WTC11 (cell line): Measurements from ENCODE around the gene OR10R2. TPM values are rescaled to one million over a fixed set of nuclear protein-coding genes. Genes with fewer than 3 reads are reported as not detected.

Experiments
- ATAC-seq: fragments of 200-7000 bp; cut with Tn5 transposase; 2 replicates; pipeline ENCODE4 v1.10.0; 2021; ENCODE audit warnings: mild to moderate bottlenecking, moderate library complexity
- CTCF ChIA-PET: fragments of 300-600 bp; sonication (Branson Sonifier 250); formaldehyde crosslinking; loops from one replicate; lab custom pipeline; 2021; ENCODE audit warnings: antibody characterized with exemption; lab: Charles Lee
- POLR2A ChIA-PET: fragments of 350-600 bp; sonication (Branson Sonifier 250); formaldehyde crosslinking; loops from one replicate; lab custom pipeline; 2021; ENCODE audit warnings: antibody characterized with exemption; lab: Charles Lee
- DNase-seq: peaks from one replicate; pipeline ENCODE4 v3.0.0; 2021; ENCODE audit warnings: low spot score
- H3K27ac Mint-ChIP-seq: 2 replicates; pipeline ENCODE4 v1.8.0; 2021; ENCODE audit warnings: mixed read lengths
- H3K27me3 Mint-ChIP-seq: 2 replicates; pipeline ENCODE4 v1.8.0; 2021; ENCODE audit warnings: low read depth, mild to moderate bottlenecking, moderate library complexity, mixed read lengths
- H3K36me3 Mint-ChIP-seq: 2 replicates; pipeline ENCODE4 v1.8.0; 2021; ENCODE audit warnings: mixed read lengths
- H3K4me1 Mint-ChIP-seq: 2 replicates; pipeline ENCODE4 v1.8.0; 2022; ENCODE audit warnings: mixed read lengths
- H3K4me3 Mint-ChIP-seq: 2 replicates; pipeline ENCODE4 v1.8.0; 2021; ENCODE audit warnings: mild to moderate bottlenecking, moderate library complexity, mixed read lengths
- H3K9me3 Mint-ChIP-seq: 2 replicates; pipeline ENCODE4 v1.8.0; 2021; ENCODE audit warnings: mixed read lengths
- ATF1 ChIP-seq: sonication (generic); formaldehyde crosslinking; IDR thresholded peaks from 2 replicates; pipeline ENCODE4 v1.8.1; 2023; ENCODE audit warnings: mild to moderate bottlenecking, moderate library complexity, missing genetic modification reagents
- CREB1 ChIP-seq: sonication (generic); formaldehyde crosslinking; IDR thresholded peaks from 2 replicates; pipeline ENCODE4 v1.8.0; 2023; ENCODE audit warnings: mild to moderate bottlenecking, missing genetic modification reagents
- CREM ChIP-seq: sonication (generic); formaldehyde crosslinking; IDR thresholded peaks from 2 replicates; pipeline ENCODE4 v1.8.1; 2022; ENCODE audit warnings: mild to moderate bottlenecking, missing genetic modification reagents, moderate library complexity
- E2F1 ChIP-seq: sonication (generic); formaldehyde crosslinking; IDR thresholded peaks from 2 replicates; pipeline ENCODE4 v1.8.0; 2022; ENCODE audit warnings: mild to moderate bottlenecking, missing genetic modification reagents
- ETV6 ChIP-seq: sonication (generic); formaldehyde crosslinking; IDR thresholded peaks from 2 replicates; pipeline ENCODE4 v1.8.1; 2022; ENCODE audit warnings: mild to moderate bottlenecking, missing genetic modification reagents
- FOXP1 ChIP-seq: sonication (generic); formaldehyde crosslinking; IDR thresholded peaks from 2 replicates; pipeline ENCODE4 v1.8.0; 2022; ENCODE audit warnings: missing genetic modification reagents, mild to moderate bottlenecking, moderate library complexity, borderline replicate concordance
- GRHL2 ChIP-seq: fragments of 250-450 bp; sonication (Bioruptor Pico); IDR thresholded peaks from 2 replicates; pipeline ENCODE4 v1.8.0; 2022; ENCODE audit warnings: mild to moderate bottlenecking, moderate library complexity; ENCODE audit not compliant: insufficient replicate concordance, severe bottlenecking
- MAX ChIP-seq: sonication (generic); formaldehyde crosslinking; IDR thresholded peaks from 2 replicates; pipeline ENCODE4 v1.8.0; 2022; ENCODE audit warnings: mild to moderate bottlenecking, missing genetic modification reagents
- OVOL2 ChIP-seq: fragments of 250-450 bp; sonication (Bioruptor Pico); IDR thresholded peaks from 2 replicates; pipeline ENCODE4 v1.9.0; 2021; ENCODE audit warnings: mild to moderate bottlenecking, borderline replicate concordance
- RORB ChIP-seq: fragments of 250-450 bp; sonication (Bioruptor Pico); IDR thresholded peaks from 2 replicates; pipeline ENCODE4 v1.9.0; 2021; ENCODE audit warnings: mild to moderate bottlenecking
- TP53 ChIP-seq: sonication (generic); formaldehyde crosslinking; IDR thresholded peaks from 2 replicates; pipeline ENCODE4 v1.8.1; 2023; ENCODE audit warnings: mild to moderate bottlenecking, missing genetic modification reagents
- ZBTB43 ChIP-seq: sonication (generic); formaldehyde crosslinking; IDR thresholded peaks from 2 replicates; pipeline ENCODE4 v1.8.1; 2023; ENCODE audit warnings: mild to moderate bottlenecking, missing genetic modification reagents
- ZNF121 ChIP-seq: sonication (generic); formaldehyde crosslinking; IDR thresholded peaks from 2 replicates; pipeline ENCODE4 v1.8.0; 2023; ENCODE audit warnings: missing genetic modification reagents
- ZNF219 ChIP-seq: sonication (generic); formaldehyde crosslinking; IDR thresholded peaks from 2 replicates; pipeline ENCODE4 v1.8.0; 2023; ENCODE audit warnings: missing genetic modification reagents, mild to moderate bottlenecking, borderline replicate concordance
- ZNF317 ChIP-seq: sonication (generic); formaldehyde crosslinking; IDR thresholded peaks from 2 replicates; pipeline ENCODE4 v1.8.1; 2023; ENCODE audit warnings: low read depth, mild to moderate bottlenecking, moderate library complexity, missing genetic modification reagents, borderline replicate concordance
- ZNF396 ChIP-seq: fragments of 250-450 bp; sonication (Bioruptor Pico); IDR thresholded peaks from 2 replicates; pipeline ENCODE4 v1.8.0; 2021; ENCODE audit warnings: mild to moderate bottlenecking, moderate library complexity, borderline replicate concordance
- ZSCAN18 ChIP-seq: fragments of 250-450 bp; sonication (Bioruptor Pico); IDR thresholded peaks from 2 replicates; pipeline ENCODE4 v2.1.2; 2022; ENCODE audit warnings: mild to moderate bottlenecking, moderate library complexity
- total RNA-seq: library from RNA; stranded (reverse); gene quantifications from 3 replicates; pipeline ENCODE4 v1.2.3, GENCODE V29; 2021
- TF ChIP-seq, protein P1 (sequence below): sonication (generic); formaldehyde crosslinking; IDR thresholded peaks from 2 replicates; pipeline ENCODE4 v1.8.0; 2022; ENCODE audit warnings: missing genetic modification reagents
- TF ChIP-seq, protein P2 (sequence below): sonication (generic); formaldehyde crosslinking; IDR thresholded peaks from 2 replicates; pipeline ENCODE4 v1.8.1; 2022; ENCODE audit warnings: mild to moderate bottlenecking, missing genetic modification reagents, moderate library complexity, borderline replicate concordance

The OR10R2 gene
- total RNA-seq, 1 experiment from 2014 or later, result not detected

GRCh38 chr1:158454537-158454936 lies 17.5 kb upstream of the OR10R2 start (continued):
- TF ChIP-seq, protein P1, sequence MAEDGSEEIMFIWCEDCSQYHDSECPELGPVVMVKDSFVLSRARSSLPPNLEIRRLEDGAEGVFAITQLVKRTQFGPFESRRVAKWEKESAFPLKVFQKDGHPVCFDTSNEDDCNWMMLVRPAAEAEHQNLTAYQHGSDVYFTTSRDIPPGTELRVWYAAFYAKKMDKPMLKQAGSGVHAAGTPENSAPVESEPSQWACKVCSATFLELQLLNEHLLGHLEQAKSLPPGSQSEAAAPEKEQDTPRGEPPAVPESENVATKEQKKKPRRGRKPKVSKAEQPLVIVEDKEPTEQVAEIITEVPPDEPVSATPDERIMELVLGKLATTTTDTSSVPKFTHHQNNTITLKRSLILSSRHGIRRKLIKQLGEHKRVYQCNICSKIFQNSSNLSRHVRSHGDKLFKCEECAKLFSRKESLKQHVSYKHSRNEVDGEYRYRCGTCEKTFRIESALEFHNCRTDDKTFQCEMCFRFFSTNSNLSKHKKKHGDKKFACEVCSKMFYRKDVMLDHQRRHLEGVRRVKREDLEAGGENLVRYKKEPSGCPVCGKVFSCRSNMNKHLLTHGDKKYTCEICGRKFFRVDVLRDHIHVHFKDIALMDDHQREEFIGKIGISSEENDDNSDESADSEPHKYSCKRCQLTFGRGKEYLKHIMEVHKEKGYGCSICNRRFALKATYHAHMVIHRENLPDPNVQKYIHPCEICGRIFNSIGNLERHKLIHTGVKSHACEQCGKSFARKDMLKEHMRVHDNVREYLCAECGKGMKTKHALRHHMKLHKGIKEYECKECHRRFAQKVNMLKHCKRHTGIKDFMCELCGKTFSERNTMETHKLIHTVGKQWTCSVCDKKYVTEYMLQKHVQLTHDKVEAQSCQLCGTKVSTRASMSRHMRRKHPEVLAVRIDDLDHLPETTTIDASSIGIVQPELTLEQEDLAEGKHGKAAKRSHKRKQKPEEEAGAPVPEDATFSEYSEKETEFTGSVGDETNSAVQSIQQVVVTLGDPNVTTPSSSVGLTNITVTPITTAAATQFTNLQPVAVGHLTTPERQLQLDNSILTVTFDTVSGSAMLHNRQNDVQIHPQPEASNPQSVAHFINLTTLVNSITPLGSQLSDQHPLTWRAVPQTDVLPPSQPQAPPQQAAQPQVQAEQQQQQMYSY (CRISPR knock-in tag), result no peak
- no peak for TF ChIP-seq FOXP1 (CRISPR knock-in tag)
- no peak for TF ChIP-seq E2F1 (CRISPR knock-in tag)
- TF ChIP-seq TP53 (CRISPR knock-in tag), result no peak
- no peak for TF ChIP-seq ZNF317 (CRISPR knock-in tag)
- no peak for TF ChIP-seq RORB (CRISPR knock-in tag)
- no peak for TF ChIP-seq OVOL2 (CRISPR knock-in tag)

DNA sequence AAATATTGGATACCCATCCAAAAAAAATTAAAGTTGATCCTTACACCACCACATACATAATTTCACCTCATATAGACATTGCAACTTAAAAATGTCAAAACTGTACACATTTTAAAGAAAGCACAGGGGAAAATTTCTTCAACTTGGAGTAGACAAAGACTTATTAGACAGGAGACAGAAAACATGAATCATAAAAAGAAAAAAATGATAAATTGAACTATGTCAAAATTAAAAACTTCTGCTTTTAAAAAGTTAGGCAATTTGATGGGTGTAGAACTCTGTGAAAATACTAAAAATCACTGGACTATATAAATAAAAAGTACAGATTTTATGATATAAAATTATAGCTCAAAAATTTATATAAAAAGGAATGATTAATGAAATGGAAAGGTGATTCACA lies 14.8 kb upstream of the OR10R2 start:
- CTCF ChIA-PET, result no interaction called here
- no peak overlapping the region for H3K27ac Mint-ChIP-seq
- H3K4me3 Mint-ChIP-seq, result no peak overlapping the region
- POLR2A ChIA-PET, result no interaction called here
- peaks cover 15% of the 10 kb centered on the region for H3K36me3 Mint-ChIP-seq
- DNase-seq (no peak), ATAC-seq (no peak)
- H3K27me3 Mint-ChIP-seq, result no peaks in the 10 kb centered on the region
- H3K4me1 Mint-ChIP-seq, result peaks cover 20% of the 10 kb centered on the region
- peaks cover 21% of the 10 kb centered on the region for H3K9me3 Mint-ChIP-seq
- no peak for TF ChIP-seq CREM (CRISPR knock-in tag)
- no peak for TF ChIP-seq GRHL2 (CRISPR knock-in tag)
- no peak for TF ChIP-seq ATF1
- TF ChIP-seq ZNF219 (CRISPR knock-in tag), result no peak
- TF ChIP-seq ETV6 (CRISPR knock-in tag), result no peak
- TF ChIP-seq E2F1 (CRISPR knock-in tag), result no peak
- TF ChIP-seq MAX (CRISPR knock-in tag), result no peak
- TF ChIP-seq, protein P2, sequence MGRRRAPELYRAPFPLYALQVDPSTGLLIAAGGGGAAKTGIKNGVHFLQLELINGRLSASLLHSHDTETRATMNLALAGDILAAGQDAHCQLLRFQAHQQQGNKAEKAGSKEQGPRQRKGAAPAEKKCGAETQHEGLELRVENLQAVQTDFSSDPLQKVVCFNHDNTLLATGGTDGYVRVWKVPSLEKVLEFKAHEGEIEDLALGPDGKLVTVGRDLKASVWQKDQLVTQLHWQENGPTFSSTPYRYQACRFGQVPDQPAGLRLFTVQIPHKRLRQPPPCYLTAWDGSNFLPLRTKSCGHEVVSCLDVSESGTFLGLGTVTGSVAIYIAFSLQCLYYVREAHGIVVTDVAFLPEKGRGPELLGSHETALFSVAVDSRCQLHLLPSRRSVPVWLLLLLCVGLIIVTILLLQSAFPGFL (CRISPR knock-in tag), result no peak
- no peak for TF ChIP-seq CREB1 (CRISPR knock-in tag)
- TF ChIP-seq ZNF396, result no peak
- no peak for TF ChIP-seq ZNF317 (CRISPR knock-in tag)
- TF ChIP-seq ZSCAN18, result no peak
- TF ChIP-seq ZBTB43, result no peak
- no peak for TF ChIP-seq ZNF121 (CRISPR knock-in tag)
